HEK293 (cell line): ENCODE measurements around the gene MUC7.

ENCODE experiments used
- CTCF ChIA-PET: fragments of 350-600 bp; formaldehyde crosslinking; extraction: SDS; loops from one replicate; lab custom pipeline; 2021; ENCODE audit warnings: antibody characterized with exemption; lab: Yijun Ruan, JAX
- POLR2A ChIA-PET: fragments of 300-600 bp; formaldehyde crosslinking; extraction: SDS; loops from one replicate; lab custom pipeline; 2020; ENCODE audit warnings: antibody characterized with exemption, inconsistent platforms; lab: Yijun Ruan, JAX
- H3K27ac ChIP-seq: fragments of 200-500 bp; sonication (Bioruptor generic); 2 replicates; pipeline ENCODE4 v1.5.1; 2014; ENCODE audit warnings: low read depth, low read length, control low read depth, inconsistent platforms; ENCODE audit errors: extremely low read depth
- H3K36me3 ChIP-seq, 2 experiments: fragments of 200-500 bp in 1 of 2; sonication (Bioruptor generic) in 1 of 2; 1 replicate in 1 of 2; 2 replicates in 1 of 2; pipeline ENCODE4 v1.5.1; 2014 to 2017; ENCODE audit warnings: inconsistent platforms in 2 of 2, low read length in 2 of 2; ENCODE audit not compliant: control insufficient read depth in 2 of 2, insufficient read depth in 1 of 2
- H3K4me1 ChIP-seq: fragments of 200-500 bp; sonication (Bioruptor generic); 2 replicates; pipeline ENCODE4 v1.5.1; 2014; ENCODE audit warnings: mild to moderate bottlenecking, low read length, inconsistent platforms; ENCODE audit not compliant: control insufficient read depth, insufficient read depth
- H3K4me3 ChIP-seq: 2 replicates; pipeline ENCODE4 v1.5.1; 2011; ENCODE audit warnings: low read depth, mild to moderate bottlenecking, control low read depth, low read length, moderate library complexity
- H3K9me3 ChIP-seq: fragments of 200-500 bp; sonication (Bioruptor generic); 2 replicates; pipeline ENCODE4 v1.5.1; 2014; ENCODE audit warnings: low read depth, low read length, inconsistent platforms; ENCODE audit not compliant: control insufficient read depth, insufficient read depth
- KLF1 ChIP-seq: fragments of 450-650 bp; formaldehyde crosslinking; IDR thresholded peaks from 2 replicates; pipeline ENCODE4 v1.5.1; 2016; ENCODE audit warnings: missing biosample characterization, missing genetic modification characterization
- OSR2 ChIP-seq: fragments of 450-650 bp; formaldehyde crosslinking; IDR thresholded peaks from 2 replicates; pipeline ENCODE4 v1.5.1; 2016; ENCODE audit warnings: missing biosample characterization, missing genetic modification characterization
- SCRT2 ChIP-seq: fragments of 450-650 bp; formaldehyde crosslinking; IDR thresholded peaks from 2 replicates; pipeline ENCODE4 v1.5.1; 2016; ENCODE audit warnings: missing biosample characterization, missing genetic modification characterization
- SETDB1 ChIP-seq: IDR thresholded peaks from one replicate; pipeline ENCODE4 v1.6.1; 2017; ENCODE audit warnings: mild to moderate bottlenecking, low read length, moderate library complexity, mixed read lengths; ENCODE audit not compliant: insufficient read length
- YY2 ChIP-seq: fragments of 450-650 bp; formaldehyde crosslinking; IDR thresholded peaks from 2 replicates; pipeline ENCODE4 v1.5.1; 2016; ENCODE audit warnings: missing biosample characterization, missing genetic modification characterization
- ZBTB7A ChIP-seq: fragments of 450-650 bp; formaldehyde crosslinking; IDR thresholded peaks from 2 replicates; pipeline ENCODE4 v1.5.1; 2016; ENCODE audit warnings: low read depth, missing biosample characterization, missing genetic modification characterization
- ZFP69B ChIP-seq: fragments of 450-650 bp; formaldehyde crosslinking; IDR thresholded peaks from 2 replicates; pipeline ENCODE4 v1.5.1; 2016; ENCODE audit warnings: missing biosample characterization, missing genetic modification characterization
- ZNF175 ChIP-seq: fragments of 450-650 bp; formaldehyde crosslinking; IDR thresholded peaks from 2 replicates; pipeline ENCODE4 v1.5.1; 2016; ENCODE audit warnings: missing biosample characterization, missing genetic modification characterization
- ZNF239 ChIP-seq: fragments of 450-650 bp; formaldehyde crosslinking; IDR thresholded peaks from 2 replicates; pipeline ENCODE4 v1.5.1; 2016; ENCODE audit warnings: missing biosample characterization, missing genetic modification characterization
- ZNF394 ChIP-seq: fragments of 450-650 bp; formaldehyde crosslinking; IDR thresholded peaks from 2 replicates; pipeline ENCODE4 v1.5.1; 2016; ENCODE audit warnings: missing biosample characterization, missing genetic modification characterization, mild to moderate bottlenecking, moderate library complexity, borderline replicate concordance
- ZNF585B ChIP-seq: fragments of 450-650 bp; formaldehyde crosslinking; IDR thresholded peaks from 2 replicates; pipeline ENCODE4 v1.5.1; 2016; ENCODE audit warnings: missing biosample characterization, missing genetic modification characterization
- ZNF76 ChIP-seq: fragments of 450-650 bp; formaldehyde crosslinking; IDR thresholded peaks from 2 replicates; pipeline ENCODE4; 2016; ENCODE audit warnings: low read depth, missing biosample characterization, missing genetic modification characterization, borderline replicate concordance
- ZSCAN23 ChIP-seq: fragments of 450-650 bp; formaldehyde crosslinking; IDR thresholded peaks from 2 replicates; pipeline ENCODE4 v1.5.1; 2016; ENCODE audit warnings: missing biosample characterization, missing genetic modification characterization
- TF ChIP-seq, protein P1 (sequence below): fragments of 450-650 bp; formaldehyde crosslinking; IDR thresholded peaks from 2 replicates; pipeline ENCODE4 v1.5.1; 2016; ENCODE audit warnings: missing biosample characterization, missing genetic modification characterization
- TF ChIP-seq, protein P2 (sequence below): fragments of 450-650 bp; formaldehyde crosslinking; IDR thresholded peaks from 2 replicates; pipeline ENCODE4 v1.5.1; 2016; ENCODE audit warnings: missing biosample characterization, missing genetic modification characterization
- TF ChIP-seq, protein P3 (sequence below): fragments of 450-650 bp; formaldehyde crosslinking; IDR thresholded peaks from 2 replicates; pipeline ENCODE4 v1.5.1; 2016; ENCODE audit warnings: missing biosample characterization, missing genetic modification characterization
- TF ChIP-seq, protein P4 (sequence below): fragments of 450-650 bp; formaldehyde crosslinking; conservative IDR thresholded peaks from 2 replicates; pipeline ENCODE4 v1.5.1; 2016; ENCODE audit warnings: low read depth, missing biosample characterization, missing genetic modification characterization
- TF ChIP-seq, protein P5 (sequence below): fragments of 450-650 bp; formaldehyde crosslinking; IDR thresholded peaks from 2 replicates; pipeline ENCODE4 v1.5.1; 2016; ENCODE audit warnings: missing biosample characterization, missing genetic modification characterization

MUC7 gene

DNA sequence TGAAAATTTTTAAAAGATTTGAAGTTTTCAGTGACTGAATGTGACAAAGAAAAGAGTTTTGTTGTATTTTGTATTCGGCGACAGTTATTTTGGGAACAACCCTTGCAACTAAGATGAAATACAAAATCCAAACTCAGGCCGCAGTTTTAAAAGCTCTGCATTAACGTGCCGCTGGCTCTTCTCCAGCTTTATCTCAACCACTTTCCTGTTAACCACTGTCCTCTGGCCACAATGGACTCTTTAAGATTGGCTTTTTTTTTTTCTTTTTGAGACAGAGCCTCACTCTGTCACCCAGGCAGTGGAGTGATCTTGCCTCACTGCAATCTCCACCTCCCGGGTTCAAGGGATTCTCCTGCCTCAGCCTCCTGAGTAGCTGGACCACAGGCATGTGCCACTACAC, 24.2 kb downstream of the MUC7 start:
- POLR2A ChIA-PET, result no interaction called here
- no peaks in the 10 kb centered on the region for H3K36me3 ChIP-seq
- no peaks in the 10 kb centered on the region for H3K9me3 ChIP-seq
- TF ChIP-seq YY2 (tag by site-specific recombination) (no peak), ZNF76 (no peak), ZFP69B (no peak), KLF1 (tag by site-specific recombination) (no peak), ZSCAN23 (no peak), ZBTB7A (tag by site-specific recombination) (no peak), ZNF239 (tag by site-specific recombination) (no peak), ZNF175 (tag by site-specific recombination) (no peak), SCRT2 (no peak), ZNF585B (tag by site-specific recombination) (no peak), OSR2 (no peak), ZNF394 (tag by site-specific recombination) (no peak), SETDB1 (no peak)
- TF ChIP-seq, protein P1, sequence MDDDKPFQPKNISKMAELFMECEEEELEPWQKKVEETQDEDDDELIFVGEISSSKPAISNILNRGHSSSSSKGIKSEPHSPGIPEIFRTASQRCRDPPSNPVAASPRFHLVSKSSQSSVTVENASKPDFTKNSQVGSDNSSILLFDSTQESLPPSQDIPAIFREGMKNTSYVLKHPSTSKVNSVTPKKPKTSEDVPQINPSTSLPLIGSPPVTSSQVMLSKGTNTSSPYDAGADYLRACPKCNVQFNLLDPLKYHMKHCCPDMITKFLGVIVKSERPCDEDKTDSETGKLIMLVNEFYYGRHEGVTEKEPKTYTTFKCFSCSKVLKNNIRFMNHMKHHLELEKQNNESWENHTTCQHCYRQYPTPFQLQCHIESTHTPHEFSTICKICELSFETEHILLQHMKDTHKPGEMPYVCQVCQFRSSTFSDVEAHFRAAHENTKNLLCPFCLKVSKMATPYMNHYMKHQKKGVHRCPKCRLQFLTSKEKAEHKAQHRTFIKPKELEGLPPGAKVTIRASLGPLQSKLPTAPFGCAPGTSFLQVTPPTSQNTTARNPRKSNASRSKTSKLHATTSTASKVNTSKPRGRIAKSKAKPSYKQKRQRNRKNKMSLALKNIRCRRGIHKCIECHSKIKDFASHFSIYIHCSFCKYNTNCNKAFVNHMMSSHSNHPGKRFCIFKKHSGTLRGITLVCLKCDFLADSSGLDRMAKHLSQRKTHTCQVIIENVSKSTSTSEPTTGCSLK (tag by site-specific recombination), result no peak
- TF ChIP-seq, protein P2, sequence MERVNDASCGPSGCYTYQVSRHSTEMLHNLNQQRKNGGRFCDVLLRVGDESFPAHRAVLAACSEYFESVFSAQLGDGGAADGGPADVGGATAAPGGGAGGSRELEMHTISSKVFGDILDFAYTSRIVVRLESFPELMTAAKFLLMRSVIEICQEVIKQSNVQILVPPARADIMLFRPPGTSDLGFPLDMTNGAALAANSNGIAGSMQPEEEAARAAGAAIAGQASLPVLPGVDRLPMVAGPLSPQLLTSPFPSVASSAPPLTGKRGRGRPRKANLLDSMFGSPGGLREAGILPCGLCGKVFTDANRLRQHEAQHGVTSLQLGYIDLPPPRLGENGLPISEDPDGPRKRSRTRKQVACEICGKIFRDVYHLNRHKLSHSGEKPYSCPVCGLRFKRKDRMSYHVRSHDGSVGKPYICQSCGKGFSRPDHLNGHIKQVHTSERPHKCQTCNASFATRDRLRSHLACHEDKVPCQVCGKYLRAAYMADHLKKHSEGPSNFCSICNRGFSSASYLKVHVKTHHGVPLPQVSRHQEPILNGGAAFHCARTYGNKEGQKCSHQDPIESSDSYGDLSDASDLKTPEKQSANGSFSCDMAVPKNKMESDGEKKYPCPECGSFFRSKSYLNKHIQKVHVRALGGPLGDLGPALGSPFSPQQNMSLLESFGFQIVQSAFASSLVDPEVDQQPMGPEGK (tag by site-specific recombination), result no peak
- TF ChIP-seq, protein P3, sequence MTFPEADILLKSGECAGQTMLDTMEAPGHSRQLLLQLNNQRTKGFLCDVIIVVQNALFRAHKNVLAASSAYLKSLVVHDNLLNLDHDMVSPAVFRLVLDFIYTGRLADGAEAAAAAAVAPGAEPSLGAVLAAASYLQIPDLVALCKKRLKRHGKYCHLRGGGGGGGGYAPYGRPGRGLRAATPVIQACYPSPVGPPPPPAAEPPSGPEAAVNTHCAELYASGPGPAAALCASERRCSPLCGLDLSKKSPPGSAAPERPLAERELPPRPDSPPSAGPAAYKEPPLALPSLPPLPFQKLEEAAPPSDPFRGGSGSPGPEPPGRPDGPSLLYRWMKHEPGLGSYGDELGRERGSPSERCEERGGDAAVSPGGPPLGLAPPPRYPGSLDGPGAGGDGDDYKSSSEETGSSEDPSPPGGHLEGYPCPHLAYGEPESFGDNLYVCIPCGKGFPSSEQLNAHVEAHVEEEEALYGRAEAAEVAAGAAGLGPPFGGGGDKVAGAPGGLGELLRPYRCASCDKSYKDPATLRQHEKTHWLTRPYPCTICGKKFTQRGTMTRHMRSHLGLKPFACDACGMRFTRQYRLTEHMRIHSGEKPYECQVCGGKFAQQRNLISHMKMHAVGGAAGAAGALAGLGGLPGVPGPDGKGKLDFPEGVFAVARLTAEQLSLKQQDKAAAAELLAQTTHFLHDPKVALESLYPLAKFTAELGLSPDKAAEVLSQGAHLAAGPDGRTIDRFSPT, result no peak
- TF ChIP-seq, protein P4, sequence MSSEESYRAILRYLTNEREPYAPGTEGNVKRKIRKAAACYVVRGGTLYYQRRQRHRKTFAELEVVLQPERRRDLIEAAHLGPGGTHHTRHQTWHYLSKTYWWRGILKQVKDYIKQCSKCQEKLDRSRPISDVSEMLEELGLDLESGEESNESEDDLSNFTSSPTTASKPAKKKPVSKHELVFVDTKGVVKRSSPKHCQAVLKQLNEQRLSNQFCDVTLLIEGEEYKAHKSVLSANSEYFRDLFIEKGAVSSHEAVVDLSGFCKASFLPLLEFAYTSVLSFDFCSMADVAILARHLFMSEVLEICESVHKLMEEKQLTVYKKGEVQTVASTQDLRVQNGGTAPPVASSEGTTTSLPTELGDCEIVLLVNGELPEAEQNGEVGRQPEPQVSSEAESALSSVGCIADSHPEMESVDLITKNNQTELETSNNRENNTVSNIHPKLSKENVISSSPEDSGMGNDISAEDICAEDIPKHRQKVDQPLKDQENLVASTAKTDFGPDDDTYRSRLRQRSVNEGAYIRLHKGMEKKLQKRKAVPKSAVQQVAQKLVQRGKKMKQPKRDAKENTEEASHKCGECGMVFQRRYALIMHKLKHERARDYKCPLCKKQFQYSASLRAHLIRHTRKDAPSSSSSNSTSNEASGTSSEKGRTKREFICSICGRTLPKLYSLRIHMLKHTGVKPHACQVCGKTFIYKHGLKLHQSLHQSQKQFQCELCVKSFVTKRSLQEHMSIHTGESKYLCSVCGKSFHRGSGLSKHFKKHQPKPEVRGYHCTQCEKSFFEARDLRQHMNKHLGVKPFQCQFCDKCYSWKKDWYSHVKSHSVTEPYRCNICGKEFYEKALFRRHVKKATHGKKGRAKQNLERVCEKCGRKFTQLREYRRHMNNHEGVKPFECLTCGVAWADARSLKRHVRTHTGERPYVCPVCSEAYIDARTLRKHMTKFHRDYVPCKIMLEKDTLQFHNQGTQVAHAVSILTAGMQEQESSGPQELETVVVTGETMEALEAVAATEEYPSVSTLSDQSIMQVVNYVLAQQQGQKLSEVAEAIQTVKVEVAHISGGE (tag by site-specific recombination), result no peak
- TF ChIP-seq, protein P5, sequence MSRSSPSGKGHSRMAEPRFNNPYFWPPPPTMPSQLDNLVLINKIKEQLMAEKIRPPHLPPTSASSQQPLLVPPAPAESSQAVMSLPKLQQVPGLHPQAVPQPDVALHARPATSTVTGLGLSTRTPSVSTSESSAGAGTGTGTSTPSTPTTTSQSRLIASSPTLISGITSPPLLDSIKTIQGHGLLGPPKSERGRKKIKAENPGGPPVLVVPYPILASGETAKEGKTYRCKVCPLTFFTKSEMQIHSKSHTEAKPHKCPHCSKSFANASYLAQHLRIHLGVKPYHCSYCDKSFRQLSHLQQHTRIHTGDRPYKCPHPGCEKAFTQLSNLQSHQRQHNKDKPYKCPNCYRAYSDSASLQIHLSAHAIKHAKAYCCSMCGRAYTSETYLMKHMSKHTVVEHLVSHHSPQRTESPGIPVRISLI (tag by site-specific recombination), result no peak
- no peak overlapping the region for H3K4me3 ChIP-seq
- no peaks in the 10 kb centered on the region for H3K4me1 ChIP-seq
- CTCF ChIA-PET, result no interaction called here
- H3K27ac ChIP-seq, result no peak overlapping the region
